ENCODE results near the gene DIPK1A.

Gene DIPK1A

GRCh38 chr1:92961131-92961895 lies at the start of gene DIPK1A:
TSS of gene DIPK1A (minus strand) at chr1:92961462. CDS start at chr1:92961429, 33 bp downstream.
- peak; percentile 73 for DNase-seq

GRCh38 chr1:93007941-93008577 lies 46.8 kb upstream of the DIPK1A start:
- DNase-seq = no peak

DNA sequence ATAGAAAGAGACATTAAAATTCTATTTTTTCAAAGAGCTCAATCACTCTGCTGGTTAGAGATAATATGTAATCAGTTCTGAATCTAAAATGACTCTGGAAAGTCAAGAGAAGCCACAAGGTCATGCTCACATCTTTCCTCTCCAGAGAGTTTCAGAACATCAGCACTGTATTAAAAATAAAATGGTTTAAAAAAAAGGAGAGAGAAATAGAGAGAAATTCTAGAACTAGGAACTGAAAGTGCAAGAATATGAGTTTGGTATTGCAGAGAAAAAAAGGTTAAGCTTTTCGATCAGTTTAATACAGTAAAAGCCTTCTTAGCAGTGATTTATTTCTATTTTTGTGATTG lies 44.0 kb upstream of the DIPK1A start:
- DNase-seq = no peak

- no peak for DNase-seq
These were observed 43.4 kb upstream of the DIPK1A start for GRCh38 chr1:93004566-93005251.

GRCh38 chr1:93003981-93004380 lies 42.7 kb upstream of the DIPK1A start:
- no peak for DNase-seq

DNA sequence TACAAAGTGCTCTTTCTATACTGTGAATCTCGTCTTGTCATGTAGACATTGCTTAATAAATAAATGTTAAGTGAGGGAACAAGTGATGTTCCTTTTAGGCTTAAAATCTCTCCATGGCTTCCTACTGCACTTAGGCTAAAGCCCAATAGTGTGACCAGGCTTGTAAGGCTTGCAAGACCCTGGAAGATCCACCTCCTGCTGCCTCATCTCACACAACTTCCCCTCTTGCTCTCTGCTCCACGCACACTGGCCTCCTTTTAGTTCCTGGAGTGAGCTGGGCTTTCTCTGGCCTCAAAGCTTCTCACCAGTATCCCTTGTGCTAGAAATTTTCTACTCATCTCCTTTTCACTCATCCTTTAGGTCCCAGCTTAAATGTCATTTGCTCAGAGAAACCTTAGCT lies 41.5 kb upstream of the DIPK1A start:
- DNase-seq = no peak

DNA sequence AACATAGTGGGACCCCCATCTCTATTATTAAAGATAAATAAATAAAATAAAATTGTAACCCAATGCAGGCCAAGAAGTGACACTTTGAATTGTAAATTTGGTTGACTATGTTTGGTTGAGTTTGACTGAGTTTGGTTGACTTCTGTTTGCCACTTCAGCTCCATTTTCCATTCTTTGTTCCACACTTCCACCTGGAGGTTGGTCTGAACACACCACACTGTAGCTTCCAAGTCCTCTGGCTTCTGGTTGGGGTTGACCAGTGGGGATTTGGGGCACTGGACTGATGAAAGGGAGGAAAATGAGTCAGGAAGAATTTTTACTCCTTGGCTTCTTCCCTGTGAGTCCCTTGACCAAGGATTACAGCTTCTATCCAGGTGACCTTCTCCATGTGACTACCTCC lies 40.6 kb upstream of the DIPK1A start:
- no peak for DNase-seq

- no peak for DNase-seq
These were observed 39.5 kb upstream of the DIPK1A start for GRCh38 chr1:93000751-93001175.

- no peak for DNase-seq
These were observed 39.0 kb upstream of the DIPK1A start for GRCh38 chr1:93000291-93000690.

DNA sequence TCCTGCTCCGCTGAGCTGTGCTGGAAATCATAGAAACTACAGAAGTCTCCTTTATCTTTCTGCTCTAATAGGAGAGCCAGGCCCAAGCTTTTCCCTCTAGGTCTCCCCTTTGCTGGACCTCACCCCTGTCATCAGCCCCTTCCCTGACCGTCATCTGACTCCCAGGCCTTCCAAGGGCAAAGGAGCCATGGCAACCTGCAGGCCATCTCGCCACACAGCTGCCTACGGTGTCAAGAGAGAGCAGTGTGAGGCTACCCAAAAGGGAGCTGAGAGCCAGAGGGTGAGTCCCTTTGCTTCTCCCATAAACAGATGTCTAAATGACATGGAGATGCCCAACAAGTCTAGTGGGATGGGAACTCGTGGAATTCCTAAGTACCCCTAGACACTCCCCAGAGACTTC lies 37.6 kb upstream of the DIPK1A start:
- no peak for DNase-seq

DNA sequence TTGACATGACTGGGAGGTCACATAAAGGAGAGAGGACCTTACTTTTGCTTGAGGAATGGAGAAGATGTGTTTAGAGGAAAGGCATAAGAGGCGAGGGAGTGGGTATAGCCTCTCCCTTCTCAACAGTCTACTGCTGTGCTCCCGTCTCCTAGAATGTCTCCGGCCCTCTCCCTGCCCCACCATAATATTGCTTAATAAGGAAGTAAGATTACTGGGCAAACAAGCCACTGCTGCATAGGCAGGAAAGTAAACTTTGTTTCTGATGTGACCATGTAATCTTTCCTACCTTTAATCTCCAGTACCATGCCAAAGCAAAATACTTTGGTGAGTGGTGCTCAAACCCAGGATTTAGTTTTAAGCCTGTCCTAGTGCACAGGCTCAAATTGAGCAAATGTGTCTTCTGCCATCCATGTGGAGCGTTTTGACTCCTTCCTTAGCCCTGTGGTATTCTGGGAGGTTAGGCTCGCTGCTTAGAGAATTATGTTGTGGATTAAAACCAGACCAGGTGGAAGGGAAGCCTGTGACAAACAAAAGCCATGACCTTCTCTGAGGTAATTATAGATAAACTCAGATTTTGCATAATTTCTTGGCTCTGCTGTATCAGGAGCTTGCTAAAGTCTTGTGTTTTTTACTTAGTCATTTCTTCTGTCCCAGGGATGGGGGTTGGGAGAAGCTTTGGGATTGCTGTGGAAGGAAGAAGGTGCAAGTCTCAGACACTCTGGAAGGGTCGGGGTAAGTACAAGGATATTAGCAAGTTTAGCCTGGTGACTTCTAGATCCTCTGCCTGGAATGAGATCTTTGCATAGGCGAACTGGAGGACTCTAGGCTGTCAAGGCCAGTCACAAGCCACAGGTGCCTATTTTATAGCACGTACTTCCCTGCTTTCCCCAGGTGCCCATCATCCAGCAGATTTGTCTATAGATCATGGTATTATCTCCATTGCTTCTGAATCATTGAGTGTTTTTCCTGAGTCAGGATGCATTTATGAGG lies 34.5 kb upstream of the DIPK1A start:
- no peak for DNase-seq

DNA sequence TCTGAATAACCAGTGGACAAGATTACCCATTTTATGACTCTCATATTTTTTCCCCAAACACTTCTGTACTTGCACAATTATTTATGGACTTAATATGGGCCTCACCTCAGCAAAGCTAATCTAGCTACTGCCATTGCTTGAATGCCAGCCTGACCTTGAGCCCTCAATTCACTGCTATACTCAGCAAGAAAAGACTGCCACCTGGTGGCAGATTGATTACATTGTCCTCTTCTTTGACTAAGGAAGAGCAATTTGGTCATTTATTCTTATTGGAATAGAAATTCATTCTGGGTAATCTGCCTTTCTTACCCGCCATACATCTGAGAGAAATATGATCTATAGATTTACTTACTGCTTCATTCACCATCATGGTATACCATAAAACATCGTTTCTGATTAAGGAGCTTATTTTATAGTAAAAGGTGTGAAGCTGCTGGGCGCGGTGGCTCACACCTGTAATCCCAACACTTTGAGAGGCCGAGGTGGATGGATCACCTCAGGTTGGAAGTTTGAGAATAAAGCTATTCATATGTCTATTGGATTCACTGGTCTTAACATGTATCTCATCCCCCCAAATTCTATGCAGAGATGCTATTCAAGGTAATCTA lies 32.9 kb upstream of the DIPK1A start:
- DNase-seq = peak; percentile 61

GRCh38 chr1:92993581-92993980 lies 32.3 kb upstream of the DIPK1A start:
- DNase-seq = no peak

GRCh38 chr1:92992877-92993276 lies 31.6 kb upstream of the DIPK1A start:
- DNase-seq = no peak

- DNase-seq = no peak
These were observed 30.8 kb upstream of the DIPK1A start for GRCh38 chr1:92992054-92992453.

GRCh38 chr1:92990828-92991227 lies 29.6 kb upstream of the DIPK1A start:
- no peak for DNase-seq

DNA sequence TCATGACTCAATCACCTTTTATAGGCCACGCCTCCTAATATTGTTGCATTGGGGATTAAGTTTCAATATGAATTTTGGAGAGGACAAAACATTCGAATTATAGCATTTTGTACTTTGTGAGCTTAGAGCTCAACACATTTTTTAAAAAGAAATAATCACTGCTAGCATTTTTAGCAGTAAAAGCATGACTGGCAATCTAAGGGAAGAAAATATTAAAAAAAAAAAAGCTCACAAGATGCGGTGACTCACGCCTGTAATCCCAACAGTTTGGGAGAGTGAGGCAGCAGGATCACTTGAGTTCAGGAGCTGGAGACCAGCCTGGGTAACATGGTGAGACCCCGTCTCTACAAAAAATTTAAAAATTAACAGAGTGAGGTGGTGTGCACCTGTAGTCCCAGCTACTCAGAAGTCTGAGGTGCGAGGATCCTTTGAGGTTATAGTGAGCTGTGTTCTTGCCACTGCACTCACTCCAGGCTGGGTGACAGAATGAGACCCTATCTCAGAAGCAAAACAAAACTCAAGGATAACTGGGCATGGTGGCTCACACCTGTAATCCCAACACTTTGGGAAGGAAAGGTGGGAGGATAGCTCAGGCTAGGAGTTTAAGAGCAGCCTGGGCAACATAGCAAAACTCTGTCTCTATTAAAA lies 28.8 kb upstream of the DIPK1A start:
- no peak for DNase-seq

DNA sequence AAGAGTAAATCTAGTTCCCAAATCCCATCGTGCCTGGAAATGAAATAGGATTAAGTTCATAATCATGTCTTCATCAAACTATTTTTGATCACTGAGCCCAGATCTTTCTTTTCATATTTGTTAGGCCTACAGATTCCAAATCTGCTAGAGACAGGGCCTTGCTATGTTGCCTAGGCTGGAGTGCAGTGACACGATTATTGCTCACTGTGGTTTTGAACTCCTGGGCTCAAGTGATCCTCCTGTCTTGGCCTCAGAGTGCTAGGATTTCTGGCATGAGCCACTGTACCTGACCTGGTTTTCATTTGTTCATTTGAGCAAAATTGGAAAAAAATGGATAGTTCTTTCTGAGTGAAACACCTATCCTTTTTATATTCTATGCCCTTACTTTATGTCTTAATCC lies 28.0 kb upstream of the DIPK1A start:
- DNase-seq = no peak

GRCh38 chr1:92987462-92987861 lies 26.2 kb upstream of the DIPK1A start:
- no peak for DNase-seq

- DNase-seq = no peak
These were observed 23.8 kb upstream of the DIPK1A start for GRCh38 chr1:92985101-92985500.

DNA sequence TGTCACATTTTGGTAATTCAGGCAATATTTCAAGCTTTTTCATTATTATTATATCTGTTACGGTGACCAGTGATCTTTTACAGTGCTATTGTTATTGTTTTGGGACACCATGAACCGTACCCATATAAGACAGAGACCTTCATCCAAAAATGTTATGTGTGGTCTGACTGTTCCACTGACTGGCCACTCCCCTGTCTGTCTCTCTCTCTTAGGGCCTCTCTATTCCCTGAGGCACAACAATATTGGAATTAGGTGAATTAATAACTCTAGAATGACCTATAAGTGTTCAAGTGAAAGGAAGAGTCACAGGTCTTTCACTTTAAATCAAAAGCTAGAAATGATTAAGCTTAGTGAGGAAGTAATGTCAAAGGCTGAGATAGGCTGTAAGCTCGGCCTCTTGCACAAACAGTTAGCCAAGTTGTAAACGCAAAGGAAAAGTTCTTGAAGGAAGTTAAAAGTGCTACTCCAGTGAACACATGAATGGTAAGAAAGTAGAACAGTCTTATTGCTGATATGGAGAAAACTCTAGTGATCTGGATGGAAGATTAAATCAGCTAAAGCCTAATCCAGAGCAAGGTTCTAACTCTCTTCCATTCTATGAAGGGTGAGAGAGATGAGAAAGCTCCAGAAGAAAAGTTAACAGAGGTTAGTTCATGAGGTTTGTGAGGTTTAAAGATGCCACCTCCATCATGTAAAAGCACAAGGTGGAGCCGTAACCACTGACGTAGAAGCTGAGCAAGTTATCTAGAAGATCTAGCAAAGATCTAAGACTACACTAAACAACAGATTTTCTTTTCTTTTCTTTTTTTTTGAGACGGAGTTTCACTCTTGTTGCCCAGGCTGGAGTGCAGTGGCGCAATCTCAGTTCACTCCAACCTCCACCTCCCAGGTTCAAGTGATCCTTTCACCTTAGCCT lies 19.7 kb upstream of the DIPK1A start:
- peak; percentile 44 for DNase-seq

Data from activated CD4-positive, alpha-beta T cell treated with anti-CD3 and anti-CD28 coated beads, Interleukin-2, amount 50 U/mL, for 1 hour (primary cell).